ENCODE results near the gene MAST4.

Gene MAST4

DNA sequence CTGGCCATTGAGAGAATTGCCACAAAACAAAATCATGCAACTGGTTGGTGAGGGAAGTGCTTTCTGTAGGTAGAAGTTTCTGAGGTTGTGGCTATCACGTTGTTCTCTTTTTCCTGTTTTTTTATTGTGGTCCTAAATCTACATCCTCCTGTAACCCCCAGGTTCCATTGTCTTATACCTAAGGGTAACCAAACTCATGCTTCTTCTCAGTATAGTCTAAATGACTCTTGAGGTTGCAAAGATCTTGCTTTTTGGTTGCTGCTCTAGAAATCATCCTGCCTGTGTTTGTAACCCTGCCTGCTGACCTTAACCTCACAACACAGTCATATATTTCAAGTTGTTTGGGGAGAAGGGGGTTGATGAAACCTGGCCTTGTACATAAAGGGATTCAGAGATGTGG, 327.3 kb downstream of the MAST4 start:
- DNase-seq = no peak

DNA sequence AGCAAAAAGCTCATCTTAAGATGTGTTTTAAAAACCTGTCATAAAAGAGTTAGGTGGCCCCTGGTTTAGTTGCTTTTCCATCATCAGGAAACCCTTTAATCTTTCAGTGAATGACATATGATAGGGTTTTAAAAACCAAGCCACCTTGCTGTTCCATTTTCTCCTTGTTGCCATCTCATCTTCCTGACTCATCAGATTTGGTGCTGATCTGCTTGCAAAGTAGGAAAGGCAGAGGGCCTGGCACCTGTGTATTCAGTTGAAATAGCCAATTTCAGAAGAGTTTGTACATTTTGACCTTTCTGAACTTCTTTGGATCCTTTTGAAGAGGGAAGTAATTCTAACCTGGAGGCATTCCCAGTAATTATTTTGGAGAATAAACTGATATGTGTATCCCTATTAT, 327.7 kb downstream of the MAST4 start:
- no peak for DNase-seq

DNA sequence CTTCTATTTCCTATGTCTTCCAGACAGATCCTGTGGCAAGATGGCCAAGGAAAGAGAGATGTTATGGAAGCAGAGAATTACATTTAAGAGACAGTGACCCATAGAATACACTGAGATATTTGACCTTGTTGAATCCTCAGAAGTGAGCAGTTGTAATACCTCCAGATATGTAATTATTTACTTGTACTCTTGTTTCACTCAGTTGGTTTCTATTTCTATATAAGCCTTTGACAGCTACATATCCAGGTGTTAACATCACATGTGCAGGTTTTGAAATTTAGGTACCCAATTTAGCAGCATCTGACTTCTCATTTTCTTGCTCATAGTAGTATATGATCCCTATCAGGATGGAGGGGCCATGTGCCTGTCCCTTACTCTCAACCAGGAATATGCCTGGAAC, 330.9 kb downstream of the MAST4 start:
- no peak for DNase-seq

DNA sequence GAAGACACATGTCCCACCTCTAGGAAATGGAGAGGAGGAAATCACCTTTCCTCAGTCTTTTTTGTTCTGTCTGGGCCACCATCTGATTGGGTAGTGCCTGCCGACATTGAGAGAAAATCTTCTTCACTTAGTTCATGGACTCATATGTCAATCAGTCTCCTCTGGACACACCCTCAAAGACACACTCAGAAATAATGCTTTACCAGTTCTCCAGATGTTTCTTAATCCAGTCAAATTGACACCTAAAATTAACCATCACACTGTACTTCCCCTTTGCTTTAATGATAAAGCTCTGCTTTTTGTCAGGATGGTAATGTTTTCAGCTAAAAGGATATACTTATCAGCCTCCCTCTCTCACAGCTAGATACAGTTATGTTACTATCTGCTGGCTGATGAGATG, 333.1 kb downstream of the MAST4 start:
- no peak for DNase-seq

DNA sequence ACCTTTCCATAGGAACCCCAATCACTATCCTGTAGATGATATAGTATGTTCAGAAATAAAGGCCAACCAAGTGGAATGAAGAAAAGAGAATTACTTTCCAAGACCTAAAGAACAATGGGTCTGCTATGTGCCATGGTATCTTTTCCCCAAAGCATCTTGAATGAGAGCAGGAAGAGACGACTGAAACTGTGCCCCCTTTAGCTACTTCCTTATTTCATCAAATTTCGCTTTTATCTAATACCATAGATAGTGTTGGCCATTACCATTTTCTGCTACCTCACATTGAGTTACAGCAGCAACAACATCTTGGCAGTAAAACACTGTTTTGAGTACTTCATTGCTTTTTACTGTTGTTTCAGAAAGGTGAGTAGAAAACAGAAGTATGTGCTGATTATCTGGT, 333.8 kb downstream of the MAST4 start:
- no peak for DNase-seq

DNA sequence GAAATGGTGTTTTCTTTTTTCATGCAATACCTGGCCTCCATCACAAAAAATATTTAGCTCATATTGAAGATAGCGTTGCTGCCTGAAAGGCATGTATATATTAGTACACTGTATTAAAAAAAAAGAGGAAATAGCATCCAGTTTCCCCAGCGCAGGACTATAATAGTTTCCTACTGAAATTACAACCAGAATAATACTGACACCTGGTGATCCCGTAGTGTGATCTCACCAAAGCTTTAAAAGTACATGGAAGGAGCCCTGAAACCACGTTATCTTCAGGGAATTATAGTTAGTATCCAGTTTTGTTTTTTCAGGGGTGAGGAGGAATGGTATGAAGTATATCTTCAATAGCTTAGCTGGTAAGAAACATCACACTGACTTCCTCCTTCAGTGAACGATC, 335.5 kb downstream of the MAST4 start:
- DNase-seq = no peak

DNA sequence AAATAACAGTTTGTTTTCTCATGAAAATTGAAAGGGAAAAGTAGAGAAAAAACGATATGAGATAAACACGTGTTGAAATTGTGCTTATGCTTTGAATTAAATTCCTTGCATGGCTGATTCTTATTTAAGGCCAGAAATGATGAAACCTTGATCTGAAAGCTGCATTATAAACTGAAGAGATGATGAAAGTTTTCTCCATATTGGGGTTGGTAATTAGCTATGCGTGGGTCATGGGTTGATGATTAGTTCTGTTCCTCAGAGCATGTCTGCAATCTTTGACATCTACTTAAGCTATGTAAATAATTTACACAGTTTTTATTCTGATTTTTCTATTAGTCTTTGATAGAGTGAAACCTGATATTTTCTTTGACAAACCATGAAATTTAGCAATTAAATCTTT, 336.3 kb downstream of the MAST4 start:
- no peak for DNase-seq

DNA sequence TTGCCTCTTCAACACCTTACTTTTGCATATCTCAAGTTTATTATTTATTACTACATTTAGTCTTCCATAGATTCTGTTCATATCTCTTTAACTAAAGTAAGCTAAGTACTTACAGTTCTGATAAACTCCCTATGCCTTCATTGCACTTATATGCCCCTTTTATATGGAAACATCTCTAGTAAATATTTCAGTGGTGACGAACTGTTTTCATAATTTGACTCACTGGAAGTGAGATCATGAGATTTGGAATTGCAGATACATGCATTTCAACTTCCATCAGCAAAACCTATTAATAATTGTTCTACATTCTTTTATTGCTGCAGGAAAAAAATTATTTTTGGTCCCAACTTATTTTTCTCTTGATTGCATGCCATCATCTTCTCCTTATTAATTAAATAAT, 336.9 kb downstream of the MAST4 start:
- no peak for DNase-seq

DNA sequence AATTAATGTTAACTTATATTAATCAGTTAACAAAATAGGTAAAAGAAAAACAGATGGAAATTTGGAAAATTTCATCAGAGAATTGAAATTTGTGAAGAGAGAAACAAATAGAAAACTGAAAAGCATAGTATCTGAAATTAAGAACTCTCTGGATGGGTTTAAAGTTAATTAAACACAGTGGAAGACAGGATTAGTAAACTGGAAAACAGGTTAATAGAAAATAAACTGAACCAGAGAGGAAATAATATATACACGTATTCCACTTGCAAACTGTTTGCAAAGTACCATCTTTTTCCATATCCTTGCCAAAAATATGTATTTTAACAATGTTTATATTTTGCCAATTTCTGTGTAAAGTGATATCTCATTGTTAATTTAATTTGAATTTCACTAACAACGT, 342.9 kb downstream of the MAST4 start:
- DNase-seq = no peak

DNA sequence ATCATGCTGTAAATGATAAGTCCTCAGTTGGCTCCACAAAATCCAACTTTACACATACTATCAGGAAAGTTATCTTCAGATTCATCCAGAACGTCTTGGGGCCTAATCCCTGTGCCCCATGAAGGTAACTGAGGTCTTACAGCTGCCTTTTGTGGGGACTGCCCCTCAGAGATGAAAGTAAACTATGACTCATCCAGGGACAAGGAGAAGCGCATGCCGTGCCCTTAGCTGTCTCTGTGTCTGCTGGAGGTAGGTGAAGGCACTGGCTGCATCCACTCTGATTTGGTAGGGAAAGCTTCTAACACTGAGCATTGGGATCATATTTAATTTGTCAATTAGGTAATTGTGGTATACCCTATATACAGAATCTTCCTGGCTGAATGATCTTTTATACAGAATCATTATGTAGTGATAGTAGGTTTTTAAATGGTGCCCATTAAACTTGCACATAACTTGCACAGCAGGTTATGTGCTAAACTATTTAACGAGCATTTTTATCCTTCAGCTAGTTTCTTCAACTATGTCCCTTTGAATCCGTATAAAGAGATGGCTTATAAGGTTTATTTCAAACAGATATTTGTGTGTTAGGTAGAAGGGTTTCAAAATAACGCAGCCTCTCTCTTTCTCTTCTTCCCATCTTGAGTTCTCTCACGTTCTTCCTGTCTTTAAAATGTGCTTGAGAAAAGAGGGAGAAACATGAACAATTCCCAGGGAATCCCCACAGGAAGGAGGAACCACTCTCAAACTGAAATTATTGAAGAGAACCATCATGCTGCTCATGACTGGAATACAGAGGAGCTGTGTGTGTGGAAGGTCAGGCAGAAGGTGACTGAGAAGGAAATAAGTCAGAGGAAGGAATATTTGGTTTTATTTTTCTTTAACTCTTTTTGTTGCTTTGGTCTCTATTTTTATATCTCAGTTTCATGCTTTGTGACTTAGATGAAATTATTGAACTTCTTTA, 349.5 kb downstream of the MAST4 start:
- no peak for DNase-seq

DNA sequence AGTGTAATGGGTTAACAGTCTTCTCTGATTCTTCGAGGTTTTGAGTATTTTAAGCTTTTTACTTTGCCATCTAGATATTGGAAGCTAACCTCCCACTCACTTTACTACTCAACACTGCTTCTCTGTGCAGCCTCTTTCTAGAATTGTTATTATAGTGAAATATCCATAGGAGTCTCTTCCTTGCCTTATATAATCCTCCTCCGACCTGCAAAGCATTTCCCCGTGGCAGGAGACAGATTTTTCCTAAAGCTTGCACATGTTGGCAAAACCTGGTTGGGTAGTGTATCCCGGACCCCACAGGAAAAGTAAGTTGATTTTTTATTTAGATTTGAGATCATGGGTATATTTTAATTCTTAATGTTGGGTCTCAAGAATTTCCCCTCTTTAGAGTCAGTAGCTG, 351.3 kb downstream of the MAST4 start:
- DNase-seq = no peak

DNA sequence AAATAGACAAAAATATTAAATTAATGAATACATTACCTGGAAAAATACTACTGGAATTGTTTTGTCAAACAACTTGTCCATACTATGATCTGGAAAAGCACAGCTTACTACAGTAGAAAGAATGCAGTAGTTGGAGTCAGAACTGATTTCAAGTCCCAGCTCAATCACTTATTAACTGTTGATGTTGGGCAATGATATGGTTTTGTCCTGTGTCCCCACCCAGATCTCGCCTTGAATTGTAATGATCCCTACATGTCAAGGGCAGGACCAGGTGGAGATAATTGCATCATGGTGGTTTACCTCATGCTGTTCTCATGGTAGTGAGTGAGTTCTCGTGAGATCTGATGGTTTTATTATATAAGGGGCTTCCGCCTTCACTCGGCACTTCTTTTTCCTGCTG, 352.9 kb downstream of the MAST4 start:
- DNase-seq = no peak

DNA sequence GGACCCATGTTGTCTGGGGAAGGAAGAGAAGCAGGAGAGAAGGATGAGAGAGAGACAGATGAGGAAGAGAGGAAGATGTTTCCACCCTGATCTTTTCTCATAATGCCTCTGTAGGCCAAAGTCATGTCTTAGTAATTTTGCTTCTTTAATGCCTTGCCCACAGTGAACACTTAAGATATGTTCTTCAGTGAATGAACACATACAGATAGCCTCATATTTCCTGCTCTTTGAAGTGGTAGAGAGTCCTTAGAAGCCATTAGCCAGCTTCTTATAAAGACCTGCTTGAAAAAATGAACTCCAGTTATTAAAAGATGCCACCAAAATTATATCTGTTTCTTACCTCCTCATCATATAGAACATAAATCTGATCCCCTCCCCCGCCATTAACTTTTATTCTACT, 356.0 kb downstream of the MAST4 start:
- no peak for DNase-seq

DNA sequence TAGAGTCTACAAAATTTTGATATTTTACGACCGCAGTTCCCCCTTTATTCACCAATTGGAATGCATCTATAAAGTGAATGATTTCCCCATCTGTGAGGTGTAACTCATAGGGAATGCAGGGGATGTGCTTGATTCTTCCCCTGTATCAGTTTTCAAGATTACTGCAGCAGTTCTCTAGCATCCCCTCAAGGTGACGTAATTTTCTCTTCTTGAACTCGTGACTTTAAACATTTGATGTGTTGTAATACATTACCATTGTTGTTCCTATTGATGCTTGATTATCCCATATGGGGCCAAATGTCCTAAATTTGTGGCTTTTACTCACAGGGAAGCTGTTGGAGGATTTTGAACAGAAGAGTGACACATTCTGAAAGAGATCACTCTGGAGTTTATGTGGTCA, 360.2 kb downstream of the MAST4 start:
- no peak for DNase-seq

DNA sequence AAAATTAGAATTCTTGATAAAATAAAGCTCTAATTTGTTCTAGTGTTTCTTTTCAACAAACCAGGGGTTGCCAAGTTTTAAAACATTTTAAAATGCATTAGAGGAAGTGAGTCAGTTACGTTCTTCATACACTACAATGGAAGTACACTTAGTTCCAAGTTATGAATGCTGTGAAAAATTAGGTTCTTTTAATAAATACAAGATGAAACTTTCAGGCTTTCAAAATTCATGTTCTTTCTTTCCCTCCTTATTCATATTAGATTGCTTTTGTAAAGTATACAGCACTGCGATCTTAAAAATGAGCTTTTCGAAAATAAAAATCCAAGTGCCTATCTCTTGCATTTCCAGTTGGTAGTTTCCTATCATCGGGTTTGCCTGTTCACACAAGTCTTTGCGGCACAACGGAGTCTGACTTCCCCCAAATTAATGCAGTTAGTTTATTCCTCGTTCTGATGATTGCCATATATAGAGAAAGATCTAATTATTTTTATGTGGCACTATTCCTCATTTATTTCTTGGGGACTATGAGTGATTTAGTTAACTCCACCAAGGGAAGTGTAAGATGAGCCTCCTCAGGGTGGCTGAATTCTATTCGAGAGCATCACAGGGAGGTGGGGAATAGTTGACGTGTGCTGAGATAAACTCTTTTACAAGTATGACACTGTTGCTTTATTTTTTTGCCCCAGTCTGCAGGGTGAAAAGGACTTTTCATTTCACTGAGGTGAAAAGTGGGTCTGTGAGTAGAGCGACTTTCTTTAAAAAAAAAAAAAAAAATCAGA, 362.2 kb downstream of the MAST4 start:
- DNase-seq = no peak

DNA sequence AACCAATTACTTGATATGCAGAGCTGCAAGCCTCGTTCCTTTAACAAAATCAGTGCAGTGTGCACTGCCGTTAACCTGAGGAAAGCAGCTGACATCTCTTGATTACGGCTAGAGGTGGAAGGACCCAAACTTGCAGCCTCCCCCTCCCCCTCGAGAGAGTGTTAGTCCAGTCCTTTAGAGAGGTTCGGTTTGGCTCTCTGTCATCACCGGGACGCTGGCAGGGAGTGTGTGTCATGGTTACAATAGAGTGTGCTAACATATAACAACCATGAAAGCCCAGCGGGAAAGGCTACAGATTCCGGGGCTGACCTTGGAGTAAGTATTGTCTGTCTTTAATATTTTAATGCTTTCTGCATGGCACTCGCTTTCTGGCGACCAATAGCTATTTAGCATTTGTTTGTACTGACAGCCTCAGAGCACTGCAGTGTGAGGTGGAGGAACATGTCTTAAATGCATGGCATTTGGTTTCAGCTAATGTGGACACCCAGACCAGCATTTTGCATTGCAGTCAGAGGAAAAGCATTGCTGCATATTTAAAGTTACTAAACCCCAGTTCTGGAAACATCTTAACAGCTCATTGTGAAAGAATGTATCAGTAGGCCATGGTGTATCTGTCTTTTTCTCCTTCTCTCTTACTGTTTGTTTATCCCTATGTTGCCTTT, 362.9 kb downstream of the MAST4 start:
- no peak for DNase-seq

DNA sequence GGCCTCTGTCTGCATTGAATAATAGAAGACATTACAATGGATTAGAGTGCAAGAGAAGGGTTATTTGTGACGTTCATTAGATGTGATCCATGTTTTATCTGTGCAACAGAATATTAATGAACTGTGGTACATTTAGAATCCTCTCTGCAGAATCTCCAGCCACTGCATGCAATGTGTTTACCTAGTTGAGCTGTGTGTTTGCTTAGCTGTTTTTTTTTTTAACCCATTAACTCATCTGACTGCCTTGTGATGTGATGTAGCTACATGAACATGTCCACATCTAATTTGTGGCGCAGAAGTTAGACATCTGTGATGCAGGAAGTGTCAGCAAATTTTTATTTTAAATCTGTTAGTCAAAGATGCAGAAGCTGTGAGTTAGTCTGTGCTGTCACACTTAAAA, 363.5 kb downstream of the MAST4 start:
- DNase-seq = no peak

DNA sequence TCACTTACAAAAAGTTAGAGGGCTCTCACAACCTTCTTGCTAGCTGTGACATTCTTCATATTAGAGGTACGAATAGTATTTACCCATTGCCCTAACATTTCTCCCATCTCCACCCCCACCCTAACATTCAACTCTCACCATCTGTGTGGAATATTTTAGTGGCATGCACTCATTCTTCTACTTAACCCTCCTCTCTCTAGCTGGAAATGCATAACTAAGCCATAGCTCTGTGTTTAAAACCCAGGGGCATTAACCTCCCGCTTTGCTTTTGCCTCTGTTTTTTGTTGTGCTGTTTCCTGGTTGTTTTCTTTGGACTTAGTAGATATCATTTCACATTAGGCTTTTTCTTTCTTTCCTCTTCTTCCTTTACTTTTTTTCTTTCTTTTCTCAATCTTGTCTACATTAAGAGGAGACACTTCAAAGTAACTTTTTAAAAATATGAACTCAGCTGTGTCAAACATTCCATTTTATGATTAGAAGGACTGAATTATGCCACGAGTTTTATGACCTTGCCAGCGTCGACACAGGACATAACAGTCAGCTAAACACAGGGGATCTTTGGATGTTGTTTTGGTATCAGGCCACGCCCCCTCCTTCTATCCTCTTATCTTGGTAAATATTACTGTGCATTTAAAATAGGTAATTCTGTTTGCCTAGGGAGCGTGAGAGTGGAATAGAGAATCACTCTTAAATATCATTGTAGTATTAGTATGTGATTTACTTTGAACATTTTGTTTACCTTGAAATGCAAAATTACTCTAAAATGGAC, 364.4 kb downstream of the MAST4 start:
- no peak for DNase-seq

DNA sequence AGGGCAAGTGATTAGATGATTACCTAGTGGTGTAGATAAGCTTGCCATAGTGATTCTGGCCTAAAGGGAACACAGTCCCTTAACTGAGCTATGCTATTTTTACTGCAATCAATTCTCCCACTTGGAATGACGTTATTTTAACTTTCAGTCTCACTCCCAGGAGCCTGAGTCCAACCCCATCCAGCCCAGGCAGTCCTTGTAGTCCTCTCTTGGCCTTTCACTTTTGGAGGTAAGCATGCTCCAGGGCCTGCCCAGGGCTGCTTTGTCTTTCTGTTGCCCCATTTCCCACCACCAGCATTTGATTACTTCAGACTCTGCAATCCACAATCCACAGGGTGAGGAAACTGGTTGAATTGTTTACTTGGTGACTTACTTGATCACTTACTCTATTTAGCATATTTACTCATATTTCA, 367.4 kb downstream of the MAST4 start:
- DNase-seq = no peak

DNA sequence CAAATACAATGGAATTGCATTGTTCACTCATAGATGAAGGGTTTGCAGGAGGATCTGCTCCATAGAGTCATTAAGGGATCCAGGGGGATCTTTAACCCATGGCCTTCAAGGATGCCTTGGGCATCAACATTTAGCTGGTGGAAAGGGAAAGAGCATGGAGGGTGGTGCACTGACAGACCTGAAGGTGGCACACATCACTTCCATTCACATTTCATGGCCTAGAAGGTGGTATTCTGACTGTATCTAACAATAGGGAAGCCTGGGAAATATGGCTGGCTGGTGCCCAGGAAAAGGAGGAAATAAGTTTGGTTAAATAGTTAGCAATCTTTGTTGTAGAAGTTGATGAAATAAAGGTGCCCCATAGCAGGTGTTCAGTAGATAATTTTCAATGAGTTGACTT, 370.2 kb downstream of the MAST4 start:
- no peak for DNase-seq

DNA sequence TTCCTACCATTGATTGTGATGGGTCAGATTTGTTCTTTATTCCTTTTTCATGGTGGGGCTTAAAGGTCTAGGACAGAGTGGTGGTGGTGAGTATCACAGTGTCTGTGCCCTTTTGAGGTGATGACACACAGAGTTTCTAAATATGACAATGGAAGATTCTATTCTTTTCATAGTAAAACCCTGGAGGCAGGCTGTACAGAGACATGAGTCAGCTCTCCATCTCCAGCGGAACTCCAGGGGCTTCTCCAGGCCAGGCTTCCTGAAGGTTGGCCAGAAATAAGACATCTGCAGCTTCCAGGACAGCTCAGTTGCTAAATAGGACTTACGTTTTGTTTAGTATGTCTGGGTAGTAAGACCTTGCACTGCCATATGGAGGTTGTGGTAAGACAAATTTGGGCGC, 370.9 kb downstream of the MAST4 start:
- DNase-seq = no peak

DNA sequence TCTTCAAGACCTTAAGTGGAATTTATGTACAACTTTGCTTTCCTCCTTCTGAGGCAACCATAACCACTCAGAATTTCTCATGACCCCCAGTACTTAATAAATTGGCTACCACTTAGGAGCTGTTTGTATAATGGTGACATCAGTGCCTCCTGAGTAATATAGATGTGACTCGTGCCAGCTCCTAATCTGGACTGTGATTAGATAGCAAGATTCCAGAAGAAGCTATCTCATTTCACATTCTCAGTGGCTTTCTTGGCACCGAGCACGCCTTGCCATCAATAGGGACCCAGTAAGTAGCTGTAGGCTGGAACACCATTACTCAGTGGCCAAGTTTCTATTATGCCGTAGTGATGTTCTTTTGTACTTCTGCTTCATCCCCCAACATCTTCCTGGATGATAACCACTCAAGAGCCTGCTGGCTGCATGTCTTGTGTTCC, 371.7 kb downstream of the MAST4 start:
- DNase-seq = no peak

DNA sequence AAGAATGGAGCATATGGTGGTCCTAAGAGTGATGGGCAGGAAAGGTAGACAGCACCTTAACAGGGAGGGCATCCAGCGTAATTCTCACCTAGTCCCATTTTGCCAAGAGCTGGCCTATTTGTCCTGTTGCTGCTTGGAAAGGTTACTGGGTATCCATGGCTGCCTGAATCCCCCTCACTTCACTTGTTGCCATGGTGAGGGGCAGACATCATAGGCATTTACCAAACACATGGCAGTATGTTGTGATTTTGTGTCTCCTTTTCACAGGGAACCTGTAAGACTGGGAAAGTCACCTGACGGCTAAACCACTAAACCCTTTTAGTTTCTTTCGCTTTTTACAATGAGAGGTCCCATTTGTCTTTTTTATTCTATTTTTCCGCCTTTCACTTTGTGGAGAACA, 373.3 kb downstream of the MAST4 start:
- no peak for DNase-seq
